Bone marrow (tissue), 2 donors: ENCODE results near the gene AGPS.
"Not testable (repeated sequence)": the region's sequence is repeated elsewhere in the genome, so short reads cannot be mapped to it uniquely, and the experiment has no call there.

Experiments
- DNase-seq, 2 donors: peaks; one replicate each; lab custom pipeline; 2025; lab: John Stamatoyannopoulos, UW

The AGPS gene

DNA sequence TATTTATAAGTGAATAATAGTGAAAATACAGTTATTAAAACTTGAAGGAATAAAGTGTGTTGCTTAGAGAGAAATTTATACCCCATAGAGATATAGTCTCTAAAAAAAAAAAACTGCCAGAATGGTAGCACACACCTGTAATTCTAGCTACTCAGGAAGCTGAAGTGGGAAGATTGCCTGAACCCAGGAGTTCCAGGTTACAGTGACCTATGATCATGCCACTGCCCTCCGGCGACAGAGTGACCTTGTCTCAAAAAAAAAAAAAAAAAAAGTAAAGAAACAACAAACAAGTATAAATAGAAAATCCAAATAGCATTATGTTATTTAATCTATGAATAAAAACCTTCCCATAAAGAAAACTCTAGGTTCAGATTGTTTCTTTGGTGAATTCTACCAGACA lies 7.4 kb upstream of the AGPS start:
- DNase-seq = no peak

DNA sequence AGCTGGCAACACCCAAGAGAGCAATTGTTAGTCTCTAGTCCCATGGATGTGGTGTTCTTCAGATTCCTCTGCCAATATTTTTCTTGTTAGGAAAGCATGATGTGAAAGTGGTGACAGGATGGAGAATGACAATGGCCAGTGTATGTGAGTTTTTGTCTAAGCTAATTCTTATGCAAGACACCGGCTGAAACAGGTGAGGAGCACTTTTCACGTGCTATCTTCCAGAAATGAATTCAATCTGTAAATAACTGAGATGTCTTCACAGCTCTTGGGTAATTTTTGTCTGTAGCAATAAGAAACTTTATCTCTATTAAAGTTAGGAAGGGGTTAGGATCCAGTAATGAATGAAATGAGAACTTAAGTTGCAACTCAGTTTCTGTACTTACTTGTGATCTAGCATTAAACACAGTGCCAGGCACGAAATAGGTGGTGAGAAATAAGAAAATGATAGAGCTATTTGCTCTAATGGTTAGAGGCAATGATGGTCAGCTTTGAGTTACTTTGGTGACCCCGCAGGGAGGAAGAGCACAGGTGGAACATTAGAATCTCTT lies 676 bp upstream of the AGPS start:
- DNase-seq = no peak

DNA sequence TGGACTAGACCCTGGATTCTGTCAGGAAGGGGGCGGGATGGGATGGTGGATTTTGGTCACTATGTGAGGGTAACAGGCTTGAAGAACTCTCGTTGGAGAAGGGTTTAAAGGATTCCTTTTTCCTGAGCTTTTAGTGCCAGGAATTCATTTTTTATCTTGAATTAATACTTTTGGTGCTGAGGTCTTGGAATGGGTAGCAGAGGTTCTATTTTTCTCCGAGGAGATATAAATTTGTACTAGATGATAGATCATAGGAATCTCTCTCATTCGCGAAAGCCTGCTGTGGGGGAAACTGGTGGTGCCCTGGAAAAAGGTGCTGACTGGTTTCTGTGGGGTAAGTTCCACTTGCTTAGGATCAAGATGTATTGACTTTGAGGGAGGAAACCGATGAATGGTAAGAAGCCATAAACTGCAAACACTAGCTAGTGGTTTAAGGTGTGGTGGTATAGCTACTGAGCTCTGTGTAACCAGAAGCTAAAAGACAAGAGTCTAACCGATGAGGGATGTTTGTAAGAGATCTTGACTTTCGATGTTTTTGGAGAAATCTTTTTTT lies 706 bp downstream of the AGPS start:
- DNase-seq = no peak

DNA sequence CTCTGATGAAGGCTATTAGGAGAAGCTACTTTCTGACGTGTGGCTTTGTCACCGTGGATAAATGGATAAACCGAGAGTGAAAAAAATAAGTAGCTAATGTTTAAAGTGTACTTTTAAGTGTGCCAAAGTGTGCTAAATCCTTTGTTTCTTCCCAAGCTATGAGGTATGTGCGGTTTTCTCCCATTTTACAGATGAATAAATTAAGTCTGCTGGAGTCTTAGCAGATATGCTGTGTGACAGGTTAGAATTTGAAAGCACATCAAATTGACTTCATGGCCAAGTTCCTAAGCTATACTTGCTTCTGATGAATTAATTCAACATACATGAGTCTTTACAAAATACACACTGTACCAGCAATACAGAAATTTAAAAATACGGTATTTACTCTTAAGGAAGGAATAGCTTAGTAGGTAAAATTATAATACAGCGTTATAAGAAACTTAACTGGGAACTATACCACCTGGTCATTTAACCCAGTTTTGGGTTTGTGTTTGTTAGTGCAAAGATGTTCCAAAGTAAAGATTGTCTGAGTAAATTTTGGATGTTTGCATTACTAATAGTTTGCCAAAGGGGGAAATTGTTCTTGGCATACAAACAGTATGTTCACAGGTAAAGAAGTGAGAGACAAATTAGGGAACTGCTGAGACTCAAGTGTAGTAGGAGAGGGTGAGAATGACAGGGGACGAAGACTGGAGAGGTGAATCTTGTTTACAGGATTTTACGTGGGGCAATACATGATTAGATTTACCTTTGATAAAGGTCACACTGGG lies 1.4 kb downstream of the AGPS start:
- no peak for DNase-seq

DNA sequence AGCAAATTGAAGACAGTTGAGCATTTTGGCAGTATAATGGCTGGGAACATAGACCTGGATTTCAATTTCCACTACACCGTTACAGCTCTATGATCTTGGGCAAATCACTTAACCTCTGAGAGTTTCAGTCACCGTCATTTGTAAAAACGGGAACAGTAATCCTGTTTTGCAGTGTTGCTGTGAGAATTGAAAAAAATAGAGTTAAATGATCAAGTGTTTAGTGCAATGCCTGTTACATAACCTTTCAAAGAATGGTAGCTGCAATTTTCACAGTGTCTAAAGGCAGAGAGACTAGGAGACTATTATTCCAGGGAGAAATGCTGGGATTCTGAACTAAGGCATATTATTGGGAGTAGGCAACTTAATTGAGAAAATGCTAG lies 2.0 kb downstream of the AGPS start:
- DNase-seq = no peak

DNA sequence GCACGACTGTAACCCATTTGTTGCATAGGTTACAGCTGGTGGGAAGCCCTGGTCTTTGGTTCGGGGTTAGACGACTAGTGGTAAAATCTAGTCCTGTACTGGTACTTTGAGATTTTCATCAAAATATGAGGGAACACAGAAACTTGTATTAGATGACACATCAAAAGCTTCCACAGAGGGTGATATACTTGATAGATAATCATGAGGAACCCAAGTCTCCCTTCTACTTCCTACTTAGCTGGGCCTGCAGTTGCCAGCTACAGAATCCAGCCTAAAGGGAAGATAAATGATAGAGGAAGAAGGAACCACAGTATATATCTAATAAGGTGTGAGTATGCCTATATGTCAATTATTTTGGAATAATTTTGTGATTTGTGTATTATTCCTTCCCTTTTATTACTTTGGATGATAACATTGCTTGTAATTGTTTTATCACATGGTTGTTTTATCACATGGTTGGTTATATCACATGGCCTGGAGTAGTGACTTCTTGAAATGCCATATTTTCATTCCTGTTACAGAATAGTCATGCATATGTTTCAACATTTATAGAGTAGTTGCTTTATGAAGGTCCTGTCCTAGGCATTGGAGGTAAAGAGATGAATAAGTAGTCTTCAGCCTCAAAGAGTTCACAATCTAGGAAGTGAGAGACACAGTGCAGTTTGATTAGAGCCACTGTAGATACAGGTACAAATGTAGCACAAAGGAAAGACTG lies 2.9 kb downstream of the AGPS start:
- no peak for DNase-seq

DNA sequence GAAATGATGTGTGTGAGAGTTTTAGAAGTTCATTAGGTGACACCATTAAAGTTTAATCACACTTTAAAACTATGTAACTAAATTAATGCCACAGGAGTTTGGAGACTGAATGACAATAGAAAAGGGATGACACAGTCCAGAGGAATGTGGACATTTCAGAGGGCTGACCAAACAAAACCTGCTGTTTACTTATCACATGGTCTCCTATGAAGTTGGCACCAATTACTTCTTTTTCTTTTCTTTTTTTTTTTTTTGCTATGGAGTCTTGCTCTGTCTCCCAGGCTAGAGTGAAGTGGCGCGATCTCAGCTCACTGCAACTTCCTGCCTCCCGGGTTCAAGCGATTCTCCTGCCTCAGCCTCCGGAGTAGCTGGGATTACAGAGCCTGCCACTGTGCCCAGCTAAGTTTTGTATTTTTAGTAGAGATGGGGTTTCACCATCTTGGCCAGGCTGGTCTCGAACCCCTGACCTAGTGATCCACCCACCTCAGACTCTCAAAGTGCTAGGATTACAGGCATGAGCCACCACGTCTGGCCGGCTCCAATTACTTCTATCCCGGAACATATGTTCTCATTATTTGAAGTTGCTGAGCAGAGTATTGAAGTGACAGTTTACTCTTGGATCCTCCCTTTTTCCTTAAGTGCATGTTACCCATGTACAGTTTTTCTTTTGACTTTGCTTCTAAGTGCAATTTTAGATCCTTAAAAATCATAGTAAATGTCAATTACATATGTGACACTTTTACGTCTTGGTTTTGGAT lies 4.3 kb downstream of the AGPS start:
- no peak for DNase-seq

DNA sequence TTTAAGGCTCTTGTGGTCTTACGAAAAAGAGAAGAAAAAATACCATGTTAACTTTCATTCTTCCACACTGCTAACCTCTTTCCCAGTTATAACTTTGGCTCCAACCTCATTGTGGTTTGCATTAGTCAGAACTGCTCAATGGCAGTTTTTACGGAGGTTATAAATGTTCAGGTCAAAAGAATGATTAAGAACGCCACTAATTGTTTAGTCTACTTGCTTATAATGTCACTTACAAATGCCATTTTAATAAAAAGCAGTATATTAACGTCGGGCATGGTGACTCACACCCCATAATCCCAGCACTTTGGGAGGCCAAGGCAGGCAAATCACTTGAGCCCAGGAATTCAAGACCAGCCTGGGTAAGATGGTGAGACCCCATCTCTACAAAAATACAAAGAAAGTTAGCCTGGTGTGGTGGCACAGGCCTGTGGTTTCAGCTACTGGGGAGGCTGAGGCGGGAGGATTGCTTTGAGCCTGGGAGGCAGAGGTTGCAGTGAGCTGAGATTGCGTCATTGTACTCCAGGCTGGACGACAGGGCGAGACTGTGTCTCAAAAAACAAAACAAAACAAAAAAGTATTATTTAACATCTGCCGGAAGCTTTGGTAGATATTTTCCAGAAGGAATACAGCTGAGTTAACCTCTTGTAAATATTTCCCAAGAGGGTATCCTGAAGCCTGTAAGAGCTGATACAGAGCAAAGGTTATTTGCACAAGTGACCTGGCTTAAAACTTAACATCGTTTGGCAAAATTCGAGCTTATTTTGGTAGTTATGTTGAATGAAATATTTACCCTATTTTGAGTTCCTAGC lies 5.1 kb downstream of the AGPS start:
- DNase-seq = peak in 1 of 2 donors; percentile 24

DNA sequence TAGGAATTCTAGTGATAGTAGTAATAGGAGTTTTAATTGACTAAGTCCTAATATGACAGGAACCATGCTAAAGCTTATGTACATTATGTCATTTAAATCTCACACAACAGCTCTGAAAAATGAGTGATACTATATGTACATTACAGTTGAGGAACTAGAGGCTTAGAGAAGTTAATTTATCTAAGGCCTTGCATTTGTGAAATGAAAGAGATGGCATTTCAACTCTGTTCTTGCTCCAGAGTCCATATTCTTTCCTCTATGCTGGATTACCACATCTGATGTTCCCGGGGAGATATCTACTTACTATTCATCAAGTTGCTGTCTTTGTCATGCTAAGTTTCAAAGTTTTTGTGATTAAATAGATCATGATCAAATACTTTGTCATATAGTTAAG lies 5.7 kb downstream of the AGPS start:
- DNase-seq = no peak

DNA sequence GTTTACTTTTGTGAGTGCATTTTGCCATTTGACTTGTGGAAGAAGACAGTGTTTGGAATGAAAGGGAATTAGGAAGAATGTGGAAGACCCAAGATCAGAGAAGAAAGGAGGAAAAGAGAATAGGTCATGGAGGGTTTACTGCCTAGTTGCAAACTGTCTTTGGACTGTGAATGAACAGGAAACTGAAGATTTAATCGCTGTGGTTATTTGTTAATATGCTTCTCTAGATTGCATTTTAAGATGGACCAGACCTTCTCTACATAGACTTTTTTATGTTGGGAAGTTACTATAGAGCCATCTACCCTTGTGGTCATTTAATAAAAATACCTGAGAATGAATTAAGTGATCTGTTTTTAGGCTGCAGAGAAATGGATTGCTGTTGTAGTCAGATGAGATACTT lies 6.2 kb downstream of the AGPS start:
- no peak for DNase-seq

DNA sequence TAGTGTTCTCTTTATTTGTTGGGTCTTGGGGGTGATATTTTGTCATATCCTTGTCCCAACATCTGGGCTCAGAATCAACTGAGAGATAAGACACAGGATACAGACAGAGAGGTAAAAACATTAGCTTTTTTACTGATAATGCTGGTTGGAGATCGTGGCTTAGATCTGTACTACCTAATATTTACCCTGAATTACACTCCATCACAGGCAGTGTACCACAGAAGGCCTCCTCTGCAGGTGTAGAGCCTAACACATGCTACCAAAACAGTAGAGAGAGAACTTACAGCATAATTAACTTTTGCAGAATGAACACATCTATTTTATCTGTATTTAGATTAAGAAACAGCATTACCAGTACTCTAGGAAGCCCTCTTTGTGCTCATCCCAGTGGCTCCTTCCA lies 6.8 kb downstream of the AGPS start:
- DNase-seq = no peak

DNA sequence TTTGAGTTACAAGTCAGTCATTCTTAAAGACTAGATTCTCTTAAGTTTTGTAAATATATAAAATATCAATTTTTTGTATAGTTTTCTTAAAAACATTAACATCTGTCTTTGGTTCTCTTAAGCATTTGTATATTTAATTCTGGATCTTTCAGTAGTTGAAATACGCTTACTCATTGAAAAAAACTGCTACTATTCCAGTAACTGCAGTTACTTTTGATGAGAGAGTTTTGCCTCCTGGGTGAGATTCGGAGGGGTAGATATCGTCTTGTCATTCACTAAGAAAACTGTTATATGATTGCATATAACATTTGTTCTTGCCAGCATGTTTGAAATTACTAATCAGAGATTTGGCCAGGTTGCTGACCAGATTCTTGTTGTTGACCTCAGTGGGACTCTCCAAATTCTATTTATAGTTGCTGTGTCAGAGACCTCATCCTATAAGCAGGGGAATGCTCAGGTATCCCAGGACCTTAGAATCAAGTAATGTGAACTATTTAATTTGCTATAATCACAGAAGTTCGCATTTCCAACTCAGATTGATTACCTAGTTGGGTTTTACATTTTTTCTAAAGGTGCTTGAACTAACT lies 7.9 kb downstream of the AGPS start:
- no peak for DNase-seq

DNA sequence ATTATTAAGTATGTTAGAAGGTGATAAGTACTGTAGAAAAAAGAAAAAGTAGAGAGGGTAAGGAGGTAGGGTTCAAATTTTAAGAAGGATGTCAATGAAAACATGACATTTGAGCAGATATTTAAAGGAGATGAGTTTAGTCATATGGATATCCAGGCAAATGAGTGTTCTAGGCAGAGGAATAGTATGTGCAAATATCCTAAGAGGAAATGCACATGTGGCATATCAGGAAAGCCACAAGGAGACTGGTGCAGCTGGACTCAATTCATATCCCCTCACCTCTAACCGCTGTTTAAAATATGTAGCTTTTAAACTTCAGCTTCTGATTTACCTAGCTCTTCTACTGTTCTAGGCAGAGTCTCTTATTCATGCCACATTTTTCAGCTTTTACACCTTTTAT lies 9.5 kb downstream of the AGPS start:
- DNase-seq = no peak

DNA sequence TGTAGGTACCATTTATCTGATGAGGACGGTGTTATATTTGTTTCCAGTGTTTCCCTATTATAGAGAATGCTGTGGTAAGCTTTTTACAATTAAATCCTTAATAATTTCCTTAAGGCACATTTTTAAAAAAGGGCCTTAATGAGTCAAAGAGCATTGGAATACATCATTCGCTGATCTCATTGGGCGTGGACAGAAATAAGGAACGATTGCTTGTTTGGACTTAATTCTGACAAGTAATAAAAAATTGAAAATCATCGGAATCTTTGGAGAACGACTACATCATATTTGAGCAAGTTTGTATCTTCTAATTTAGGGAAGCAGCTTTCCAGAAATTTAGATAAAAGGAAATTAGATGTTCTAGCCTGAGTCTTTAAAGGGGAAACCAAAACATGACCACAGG lies 11.3 kb downstream of the AGPS start:
- DNase-seq = no peak

DNA sequence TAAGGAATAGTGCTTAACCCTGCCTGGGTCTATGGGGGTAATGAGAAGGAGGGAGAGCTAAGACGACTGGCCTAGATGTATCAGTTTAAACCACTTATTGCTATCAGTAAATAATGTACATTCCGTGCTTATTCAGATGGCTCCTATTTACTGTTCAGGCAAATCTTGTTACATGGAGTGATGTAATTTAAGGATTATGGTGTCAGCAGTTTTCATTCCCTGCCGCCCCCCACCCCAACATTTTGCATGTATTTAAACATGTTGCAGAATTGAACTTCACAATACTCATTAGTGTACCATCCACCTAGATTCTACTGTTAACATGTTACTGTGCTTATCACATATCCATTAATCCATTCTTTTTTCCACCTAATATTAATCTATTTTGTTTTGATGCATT lies 11.7 kb downstream of the AGPS start:
- no peak for DNase-seq

DNA sequence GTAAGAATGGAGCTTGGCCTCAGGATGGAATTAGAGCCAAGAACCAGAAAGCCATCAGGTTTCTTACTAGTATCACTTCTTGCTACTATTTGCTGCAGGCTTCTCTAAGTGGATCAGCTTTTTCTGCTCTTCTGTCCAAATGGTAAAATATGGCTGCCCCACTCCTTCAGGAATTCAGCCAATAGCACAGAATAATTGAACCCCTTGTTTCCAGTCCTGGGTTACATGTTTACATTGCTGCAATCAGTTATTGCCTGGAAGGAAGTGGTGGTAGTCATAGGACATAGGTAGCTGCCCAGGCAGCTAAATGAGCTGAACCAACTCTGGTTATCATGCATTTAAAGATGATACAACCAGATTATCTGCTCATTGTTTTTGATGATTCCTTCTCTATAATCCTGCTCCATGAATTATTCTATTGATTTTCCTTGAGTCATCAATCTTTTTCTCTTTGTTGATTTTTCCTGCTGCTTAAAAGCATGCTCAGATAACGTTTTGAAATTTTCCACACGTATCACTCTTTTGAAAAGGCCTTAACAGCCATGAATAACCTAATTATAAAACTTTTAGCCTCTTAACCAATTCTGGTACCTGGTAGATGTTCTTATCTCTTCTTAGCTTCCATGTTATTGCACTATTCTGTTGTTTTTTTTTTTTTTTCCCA lies 12.6 kb downstream of the AGPS start:
- no peak for DNase-seq

DNA sequence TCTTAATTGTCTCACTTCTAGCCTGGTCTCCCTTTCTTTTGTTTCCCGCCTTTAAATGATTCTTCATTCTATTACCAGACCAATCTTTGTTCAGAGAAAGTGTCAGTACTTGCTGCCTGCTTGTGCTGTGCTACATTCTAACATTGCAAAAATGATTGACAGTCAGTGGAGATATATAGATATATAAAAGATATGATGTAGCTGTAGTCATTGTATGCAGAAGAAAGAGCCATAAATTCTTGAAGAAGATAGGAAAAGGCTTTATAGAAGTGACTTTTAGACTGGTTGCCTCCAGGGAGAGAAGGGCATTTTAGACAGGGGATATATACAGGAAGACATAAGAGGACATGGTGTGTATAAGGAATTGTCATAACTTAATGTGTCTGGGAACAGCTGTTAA lies 13.6 kb downstream of the AGPS start:
- DNase-seq = no peak

DNA sequence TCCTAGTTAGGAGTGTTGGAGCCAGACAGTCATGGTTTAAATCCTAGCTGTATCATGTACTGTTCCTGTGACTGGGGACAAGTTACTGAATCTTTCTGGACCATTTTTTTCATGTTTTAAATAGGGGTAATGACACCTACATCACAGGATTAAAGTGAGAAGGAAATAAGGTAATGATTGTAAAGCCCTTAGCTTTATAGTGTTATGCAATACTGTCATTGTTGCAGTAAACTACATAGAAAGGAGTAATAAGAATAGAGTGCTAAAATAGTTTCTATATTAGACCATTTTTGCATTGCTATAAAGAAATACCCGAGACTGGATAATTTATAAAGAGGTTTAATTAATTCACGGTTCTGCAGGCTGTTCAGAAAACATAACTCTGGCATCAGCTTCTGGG lies 14.5 kb downstream of the AGPS start:
- no peak for DNase-seq

DNA sequence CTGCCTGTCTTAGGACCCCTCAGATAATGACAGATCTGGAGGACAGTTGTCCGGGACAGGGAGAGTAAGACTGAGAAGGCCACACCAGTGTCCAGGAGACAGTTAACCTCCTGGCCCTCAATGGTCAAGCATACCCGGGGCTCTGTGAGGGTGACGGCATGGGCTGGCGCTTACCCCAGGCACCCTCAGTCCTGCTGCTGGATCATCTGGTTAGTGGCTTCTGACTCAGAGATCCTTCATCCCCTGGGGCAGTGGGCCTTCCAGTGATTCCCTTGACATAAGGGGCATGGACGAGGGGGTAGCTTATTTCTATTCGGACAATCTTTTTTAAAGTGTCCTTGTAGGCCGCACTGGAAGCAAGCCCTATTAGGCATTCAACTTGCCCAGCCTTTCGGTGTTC lies 18.1 kb downstream of the AGPS start:
- not testable (repeated sequence) for DNase-seq

DNA sequence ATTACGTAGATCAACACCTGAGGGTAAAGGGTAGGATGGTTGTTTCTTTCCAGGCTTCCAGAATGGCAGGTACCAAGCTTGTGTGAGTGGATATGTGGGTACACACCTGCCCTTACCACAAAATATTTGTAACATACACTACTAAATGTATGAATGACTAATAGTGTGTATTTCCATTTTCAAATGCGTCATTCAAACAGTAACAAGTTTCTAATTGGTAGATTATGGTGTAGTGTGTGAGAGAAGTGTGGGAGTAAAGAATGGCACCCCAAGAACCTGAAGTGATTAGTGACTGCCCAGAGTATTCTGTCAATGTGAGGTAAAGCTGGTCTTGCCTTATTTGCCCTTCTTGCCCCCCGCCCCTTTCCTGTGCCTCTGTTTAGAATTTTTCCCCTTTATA lies 21.1 kb downstream of the AGPS start:
- no peak for DNase-seq

DNA sequence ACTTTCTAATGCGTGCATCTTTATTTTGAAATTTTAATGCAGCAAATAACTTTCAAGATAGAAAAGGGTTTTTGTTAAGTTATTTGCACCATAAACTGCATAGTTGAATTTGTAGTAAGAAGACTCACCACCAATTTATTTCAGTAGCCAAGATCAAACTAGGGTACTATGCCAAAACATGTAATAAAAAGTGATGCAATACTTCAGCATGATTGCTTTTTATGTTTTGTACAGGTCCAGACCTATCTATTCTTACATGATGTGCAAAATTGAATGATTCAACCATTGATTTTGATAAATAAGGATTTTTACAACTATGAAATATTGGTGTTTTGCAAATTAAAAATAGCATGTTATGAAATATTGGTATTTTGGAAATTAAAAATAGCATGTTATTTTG lies 26.7 kb downstream of the AGPS start:
- no peak for DNase-seq
